ENCODE results near the gene MAZ. TPM values are rescaled to one million over a fixed set of nuclear protein-coding genes. Genes with fewer than 3 reads are reported as not detected.
"Not testable (repeated sequence)": the region's sequence is repeated elsewhere in the genome, so short reads cannot be mapped to it uniquely, and the experiment has no call there.

Gene MAZ
- total RNA-seq, 1 donor from 2014 or later, result 358 TPM

- Mint-ChIP-seq H3K27me3 (ENCODE audit: low read depth) (no peaks in the 10 kb centered on the region), H3K27ac (ENCODE audit: unreplicated experiment) (no peak overlapping the region), H3K36me3 (ENCODE audit: low read depth) (peaks cover 20% of the 10 kb centered on the region), H3K9me3 (ENCODE audit: low read depth) (no peaks in the 10 kb centered on the region), H3K4me1 (ENCODE audit: low read depth) (peaks cover 10% of the 10 kb centered on the region), H3K4me3 (ENCODE audit: unreplicated experiment) (no peak overlapping the region)
- DNase-seq (ENCODE audit: low spot score), result no peak
- no peak for TF ChIP-seq CTCF (IDR thresholded peaks at IDR 0.05)
Observed at GRCh38 chr16:29830774-29831173, 24.4 kb downstream of the MAZ start.

GRCh38 chr16:29831490-29831889 lies 25.2 kb downstream of the MAZ start:
- Mint-ChIP-seq H3K36me3 (ENCODE audit: low read depth) (peaks cover 22% of the 10 kb centered on the region), H3K27me3 (ENCODE audit: low read depth) (no peaks in the 10 kb centered on the region), H3K4me1 (ENCODE audit: low read depth) (peaks cover 9% of the 10 kb centered on the region), H3K27ac (ENCODE audit: unreplicated experiment) (no peak overlapping the region), H3K9me3 (ENCODE audit: low read depth) (no peaks in the 10 kb centered on the region), H3K4me3 (ENCODE audit: unreplicated experiment) (no peak overlapping the region)
- no peak for DNase-seq (ENCODE audit: low spot score)
- no peak for TF ChIP-seq CTCF (IDR thresholded peaks at IDR 0.05)

- not testable (repeated sequence) for H3K4me3 Mint-ChIP-seq (ENCODE audit: unreplicated experiment); DNase-seq (ENCODE audit: low spot score); H3K4me1 Mint-ChIP-seq (ENCODE audit: low read depth); H3K27me3 Mint-ChIP-seq (ENCODE audit: low read depth); H3K27ac Mint-ChIP-seq (ENCODE audit: unreplicated experiment); H3K9me3 Mint-ChIP-seq (ENCODE audit: low read depth)
- H3K36me3 Mint-ChIP-seq (ENCODE audit: low read depth), result peaks cover 30% of the 10 kb centered on the region
Observed at GRCh38 chr16:29833219-29833618, 26.9 kb downstream of the MAZ start.

GRCh38 chr16:29834079-29834478 lies 27.8 kb downstream of the MAZ start:
- H3K9me3 Mint-ChIP-seq (ENCODE audit: low read depth), result no peaks in the 10 kb centered on the region
- H3K27me3 Mint-ChIP-seq (ENCODE audit: low read depth), result no peaks in the 10 kb centered on the region
- no peak overlapping the region for H3K27ac Mint-ChIP-seq (ENCODE audit: unreplicated experiment)
- H3K4me1 Mint-ChIP-seq (ENCODE audit: low read depth), result no peaks in the 10 kb centered on the region
- peaks cover 31% of the 10 kb centered on the region for H3K36me3 Mint-ChIP-seq (ENCODE audit: low read depth)
- no peak overlapping the region for H3K4me3 Mint-ChIP-seq (ENCODE audit: unreplicated experiment)
- DNase-seq (ENCODE audit: low spot score), result no peak
- no peak for TF ChIP-seq CTCF (IDR thresholded peaks at IDR 0.05)

GRCh38 chr16:29835926-29836325 lies 29.6 kb downstream of the MAZ start:
- no peaks in the 10 kb centered on the region for H3K4me1 Mint-ChIP-seq (ENCODE audit: low read depth)
- H3K27ac Mint-ChIP-seq (ENCODE audit: unreplicated experiment), result no peak overlapping the region
- H3K27me3 Mint-ChIP-seq (ENCODE audit: low read depth), result no peaks in the 10 kb centered on the region
- TF ChIP-seq CTCF (IDR thresholded peaks at IDR 0.05), result no peak
- DNase-seq (ENCODE audit: low spot score), result no peak
- H3K4me3 Mint-ChIP-seq (ENCODE audit: unreplicated experiment), result no peak overlapping the region
- no peaks in the 10 kb centered on the region for H3K9me3 Mint-ChIP-seq (ENCODE audit: low read depth)
- H3K36me3 Mint-ChIP-seq (ENCODE audit: low read depth), result peaks cover 39% of the 10 kb centered on the region

- Mint-ChIP-seq H3K9me3 (ENCODE audit: low read depth) (no peaks in the 10 kb centered on the region), H3K27ac (ENCODE audit: unreplicated experiment) (no peak overlapping the region), H3K4me3 (ENCODE audit: unreplicated experiment) (no peak overlapping the region), H3K4me1 (ENCODE audit: low read depth) (no peaks in the 10 kb centered on the region), H3K27me3 (ENCODE audit: low read depth) (no peaks in the 10 kb centered on the region), H3K36me3 (ENCODE audit: low read depth) (peaks cover 41% of the 10 kb centered on the region)
- no peak for TF ChIP-seq CTCF (IDR thresholded peaks at IDR 0.05)
- DNase-seq (ENCODE audit: low spot score), result no peak
Observed at GRCh38 chr16:29836623-29837022, 30.3 kb downstream of the MAZ start.

All from chondrocyte (in vitro differentiated cells).